Keratinocyte (primary cell): ENCODE data around the gene SPATA9. TPM values are rescaled to one million over a fixed set of nuclear protein-coding genes. Genes with fewer than 3 reads are reported as not detected.
A peak's percentile ranks its signal among the peaks of the same experiment; 100 is the strongest.

Experiments used
- DNase-seq: peaks from one replicate; pipeline ENCODE4 v3.0.0-alpha.2; 2011; ENCODE audit warnings: low read depth, missing footprints, low spot score
- FAIRE-seq: peaks from 2 replicates; lab custom pipeline; 2011; peaks lifted over from hg19 to GRCh38; lab: Jason Lieb, UNC
- H2AFZ ChIP-seq: 2 replicates; pipeline ENCODE4 v1.6.0; 2012; ENCODE audit warnings: low read length, control low read depth, inconsistent platforms; ENCODE audit not compliant: control insufficient read depth
- H3K27ac ChIP-seq: 2 replicates; pipeline ENCODE4 v1.5.1; 2011; ENCODE audit warnings: low read length; ENCODE audit not compliant: control insufficient read depth, insufficient read depth
- H3K27me3 ChIP-seq: 3 replicates; pipeline ENCODE4 v1.6.0; 2011; ENCODE audit warnings: low read length; ENCODE audit not compliant: control insufficient read depth, insufficient read depth; ENCODE audit errors: extremely low read depth
- H3K36me3 ChIP-seq, 2 experiments: 2 replicates in 1 of 2; 3 replicates in 1 of 2; pipeline ENCODE4 v1.5.1; 2011; ENCODE audit warnings: low read length in 2 of 2, mild to moderate bottlenecking in 1 of 2; ENCODE audit not compliant: control insufficient read depth in 2 of 2, insufficient read depth in 2 of 2; ENCODE audit errors: extremely low read depth in 1 of 2
- H3K4me1 ChIP-seq: 3 replicates; pipeline ENCODE4 v1.5.1; 2011; ENCODE audit warnings: low read length; ENCODE audit not compliant: control insufficient read depth, insufficient read depth; ENCODE audit errors: extremely low read depth
- H3K4me2 ChIP-seq: 3 replicates; pipeline ENCODE4 v1.6.0; 2011; ENCODE audit warnings: low read depth, low read length; ENCODE audit not compliant: control insufficient read depth, insufficient read depth; ENCODE audit errors: extremely low read depth
- H3K4me3 ChIP-seq, 3 experiments: fragments of 200-600 bp in 1 of 3; sonication (generic) in 1 of 3; 2 replicates in 2 of 3; 3 replicates in 1 of 3; pipeline ENCODE4 v1.5.1; 2011 to 2016; ENCODE audit warnings: low read length in 3 of 3, mild to moderate bottlenecking in 3 of 3, control low read depth in 2 of 3, inconsistent platforms in 1 of 3, low read depth in 1 of 3, mixed read lengths in 1 of 3, mixed run types in 1 of 3, moderate library complexity in 1 of 3; ENCODE audit not compliant: control insufficient read depth in 2 of 3, insufficient read depth in 2 of 3; ENCODE audit errors: extremely low read depth in 1 of 3
- H3K79me2 ChIP-seq: 2 replicates; pipeline ENCODE4 v1.6.0; 2012; ENCODE audit warnings: low read length; ENCODE audit not compliant: control insufficient read depth, insufficient read depth
- H3K9ac ChIP-seq: 3 replicates; pipeline ENCODE4 v1.6.0; 2011; ENCODE audit warnings: low read length; ENCODE audit not compliant: control insufficient read depth, insufficient read depth; ENCODE audit errors: extremely low read depth
- H3K9me1 ChIP-seq: 3 replicates; pipeline ENCODE4 v1.6.0; 2011; ENCODE audit warnings: low read length; ENCODE audit not compliant: control insufficient read depth, insufficient read depth; ENCODE audit errors: extremely low read depth
- H3K9me3 ChIP-seq: 2 replicates; pipeline ENCODE4 v1.5.1; 2012; ENCODE audit warnings: low read depth, low read length; ENCODE audit not compliant: control insufficient read depth
- H4K20me1 ChIP-seq: 3 replicates; pipeline ENCODE4 v1.6.0; 2011; ENCODE audit warnings: low read length; ENCODE audit not compliant: control insufficient read depth, insufficient read depth; ENCODE audit errors: extremely low read depth
- CTCF ChIP-seq, 3 experiments: IDR thresholded peaks in 1 of 3; conservative IDR thresholded peaks in 1 of 3; optimal IDR thresholded peaks in 1 of 3; 2 replicates in 2 of 3; 3 replicates in 1 of 3; pipeline versions ENCODE3 to v1.5.1; 2011; ENCODE audit warnings: low read length in 3 of 3, mild to moderate bottlenecking in 3 of 3, moderate library complexity in 2 of 3, control low read depth in 1 of 3, inconsistent platforms in 1 of 3; ENCODE audit not compliant: insufficient read depth in 2 of 3; ENCODE audit errors: extremely low read depth in 1 of 3
- EZH2 ChIP-seq: IDR thresholded peaks from one replicate; pipeline ENCODE4 v1.6.1; 2012; ENCODE audit warnings: inconsistent platforms, mild to moderate bottlenecking, low read length, moderate library complexity
- dilution Hi-C: fragments of 300-500 bp; cut with MboI; formaldehyde crosslinking; loops from one replicate; pipeline ENCODE4 v1.7.0; 2020; ENCODE audit warnings: low sequenced_read_pairs; ENCODE audit not compliant: extremely low pct_ligation_motif_present
- polyA plus RNA-seq, 5 experiments: library from polyadenylated mRNA; depleted of rRNA in 3 of 5; stranded (reverse) in 3 of 5; stranded (forward) in 1 of 5; unstranded in 1 of 5; fragments of >200 nt; gene quantifications; 1 replicate in 1 of 5; 2 replicates in 3 of 5; 3 replicates in 1 of 5; pipeline versions ENCODE4 v1.2.1 to v1.2.3, GENCODE V29; 2011 to 2012; ENCODE audit warnings: missing spikeins in 2 of 5, low read depth in 1 of 5, low replicate concordance in 1 of 5

SPATA9 gene
- polyA plus RNA-seq, 1 donor (not counting 4 experiments of a cell fraction or from before 2014, with no cell fraction given), result not detected

- dilution Hi-C loops, result no loop called here
- Histone ChIP-seq H3K4me1 (no peaks in the 10 kb centered on the region), H3K27ac (no peak overlapping the region), H4K20me1 (no peaks in the 10 kb centered on the region), H3K9ac (no peak overlapping the region), H3K36me3 (no peaks in the 10 kb centered on the region), H3K4me2 (no peak overlapping the region), H3K27me3 (no peaks in the 10 kb centered on the region), H3K79me2 (no peaks in the 10 kb centered on the region), H2AFZ (peak overlapping the region; percentile 54), H3K9me3 (no peaks in the 10 kb centered on the region), H3K4me3 (no peak overlapping the region), H3K9me1 (no peaks in the 10 kb centered on the region)
- no peak for DNase-seq
- peak in 2 of 3 experiments; percentile 60 to 64 for TF ChIP-seq CTCF (optimal IDR thresholded peaks at IDR 0.05 in 1 of 3, IDR thresholded peaks at IDR 0.05 in 1 of 3, conservative IDR thresholded peaks at IDR 0.05 in 1 of 3; ENCODE audit: extremely low read depth in 1 of 3, insufficient read depth in 2 of 3, low read length in 3 of 3)
- no peak for TF ChIP-seq EZH2
- peak; percentile 17 for FAIRE-seq
Observed at GRCh38 chr5:95664204-95664786, 18.5 kb downstream of the SPATA9 start.

- H3K36me3 ChIP-seq, result no peaks in the 10 kb centered on the region
- no peak overlapping the region for H3K4me3 ChIP-seq
- no peak for DNase-seq
- H3K4me2 ChIP-seq, result no peak overlapping the region
- no peak for TF ChIP-seq CTCF (optimal IDR thresholded peaks at IDR 0.05 in 1 of 3, IDR thresholded peaks at IDR 0.05 in 1 of 3, conservative IDR thresholded peaks at IDR 0.05 in 1 of 3; ENCODE audit: extremely low read depth in 1 of 3, insufficient read depth in 2 of 3, low read length in 3 of 3)
- no peak for TF ChIP-seq EZH2
- no peaks in the 10 kb centered on the region for H3K27me3 ChIP-seq
- H3K9ac ChIP-seq, result no peak overlapping the region
- FAIRE-seq, result no peak
- H4K20me1 ChIP-seq, result no peaks in the 10 kb centered on the region
- H2AFZ ChIP-seq, result no peak overlapping the region
- no peak overlapping the region for H3K27ac ChIP-seq
- no peaks in the 10 kb centered on the region for H3K79me2 ChIP-seq
- H3K9me3 ChIP-seq, result no peaks in the 10 kb centered on the region
- no peaks in the 10 kb centered on the region for H3K4me1 ChIP-seq
- H3K9me1 ChIP-seq, result no peaks in the 10 kb centered on the region
- dilution Hi-C loops, result no loop called here
Observed at GRCh38 chr5:95662946-95663345, 19.8 kb downstream of the SPATA9 start.
